Liver (tissue), 3 donors: ENCODE data around the gene TMEM91.

Experiments used
- CTCF ChIP-seq: fragments of 150-350 bp; IDR thresholded peaks from 2 replicates; pipeline ENCODE4 v1.5.1; 2017; ENCODE audit warnings: improper control_type of control experiment, low read depth, low read length; ENCODE audit not compliant: missing input control
- FOXA1 ChIP-seq: IDR thresholded peaks from 2 replicates; pipeline ENCODE4 v1.6.1; 2016; ENCODE audit warnings: antibody characterized with exemption
- GABPA ChIP-seq, 2 donors: IDR thresholded peaks in 1 of 2; conservative IDR thresholded peaks in 1 of 2; 2 replicates each; pipeline ENCODE4 v1.6.1; 2016; ENCODE audit warnings: antibody characterized with exemption in 2 of 2, mild to moderate bottlenecking in 1 of 2, moderate library complexity in 1 of 2
- JUND ChIP-seq, 2 donors: IDR thresholded peaks; 2 replicates each; pipeline ENCODE4 v1.6.1; 2016; ENCODE audit warnings: antibody characterized with exemption in 2 of 2
- MAX ChIP-seq: IDR thresholded peaks from 2 replicates; pipeline ENCODE4 v1.6.1; 2016; ENCODE audit warnings: antibody characterized with exemption
- RAD21 ChIP-seq, 2 donors: IDR thresholded peaks; 2 replicates each; pipeline ENCODE4 v1.6.1; 2016; ENCODE audit warnings: antibody characterized with exemption in 2 of 2, mild to moderate bottlenecking in 2 of 2
- REST ChIP-seq: IDR thresholded peaks from 2 replicates; pipeline ENCODE4 v1.6.1; 2016; ENCODE audit warnings: antibody characterized with exemption, mild to moderate bottlenecking
- RXRA ChIP-seq, 2 donors: IDR thresholded peaks; 2 replicates each; pipeline ENCODE4 v1.6.1; 2017 to 2018; ENCODE audit warnings: antibody characterized with exemption in 2 of 2, mild to moderate bottlenecking in 1 of 2
- TAF1 ChIP-seq: conservative IDR thresholded peaks from 2 replicates; pipeline ENCODE4 v1.6.1; 2016; ENCODE audit warnings: antibody characterized with exemption, mild to moderate bottlenecking
- YY1 ChIP-seq: IDR thresholded peaks from 2 replicates; pipeline ENCODE4 v1.6.1; 2016; ENCODE audit warnings: antibody characterized with exemption, mild to moderate bottlenecking
- ZBTB33 ChIP-seq: IDR thresholded peaks from 2 replicates; pipeline ENCODE4 v1.6.1; 2016; ENCODE audit warnings: antibody characterized with exemption
- donor health status: healthy.
- donor health status: healthy.

- TF ChIP-seq CTCF (no peak), RAD21 (IDR thresholded peaks at IDR 0.05) (no peak), RXRA (IDR thresholded peaks at IDR 0.05) (no peak), MAX (no peak), ZBTB33 (no peak), GABPA (IDR thresholded peaks at IDR 0.05 in 1 of 2, conservative IDR thresholded peaks at IDR 0.05 in 1 of 2) (no peak), JUND (IDR thresholded peaks at IDR 0.05) (no peak), REST (no peak), FOXA1 (no peak), TAF1 (no peak), YY1 (no peak)
Measured at GRCh38 chr19:41410336-41411054, 34.2 kb downstream of the TMEM91 start.
